HUES64 (cell line): ENCODE data around the gene FDCSP. TPM values are rescaled to one million over a fixed set of nuclear protein-coding genes. Genes with fewer than 3 reads are reported as not detected.

Experiments
- H3K27ac ChIP-seq: 2 replicates; pipeline ENCODE4 v1.7.0; 2013; ENCODE audit warnings: low read depth, low read length, inconsistent platforms
- H3K27me3 ChIP-seq: 2 replicates; pipeline ENCODE4 v1.6.1; 2013; ENCODE audit warnings: mild to moderate bottlenecking, low read length; ENCODE audit not compliant: insufficient read depth
- H3K36me3 ChIP-seq: 2 replicates; pipeline ENCODE4 v1.6.1; 2013; ENCODE audit warnings: mild to moderate bottlenecking, low read length; ENCODE audit not compliant: insufficient read depth
- H3K4me1 ChIP-seq: 2 replicates; pipeline ENCODE4 v1.6.1; 2013; ENCODE audit warnings: mild to moderate bottlenecking, low read length, moderate library complexity; ENCODE audit not compliant: insufficient read depth
- H3K4me3 ChIP-seq: 2 replicates; pipeline ENCODE4 v1.5.1; 2013; ENCODE audit warnings: mild to moderate bottlenecking, low read length, moderate library complexity
- H3K9ac ChIP-seq: 2 replicates; pipeline ENCODE4 v1.6.1; 2013; ENCODE audit warnings: mild to moderate bottlenecking, low read depth, low read length
- H3K9me3 ChIP-seq: 2 replicates; pipeline ENCODE4 v1.6.1; 2013; ENCODE audit warnings: low read depth, low read length; ENCODE audit not compliant: insufficient read depth
- WGBS: fragments of 150-250, 120-280 bp; methylation state at CpG from one replicate; pipeline ENCODE4 v1.1.7; 2013; ENCODE audit warnings: missing lambda C conversion rate; 5-methylcytosine and 5-hydroxymethylcytosine counted together
- polyA plus RNA-seq, 2 experiments: library from polyadenylated mRNA; stranded (reverse); fragments of 50-300 nt; gene quantifications; one replicate each; pipeline ENCODE4 v1.2.3, GENCODE V29; 2013

Gene FDCSP
- not detected for polyA plus RNA-seq (2013, experiment 1 of 2)
- not detected for polyA plus RNA-seq (2013, experiment 2 of 2)

GRCh38 chr4:70225824-70226223, at the start of gene FDCSP:
FDCSP (plus strand) TSS chr4:70226124; CDS start chr4:70231195, 5,071 bp downstream.
- H3K9me3 ChIP-seq = no peaks in the 10 kb centered on the region
- WGBS = no CpG with 5 or more reads among the region's 2 CpGs
- no peaks in the 10 kb centered on the region for H3K4me1 ChIP-seq
- no peak within 1 kb of the TSS for H3K4me3 ChIP-seq
- no peaks in the 10 kb centered on the region for H3K27me3 ChIP-seq
- H3K36me3 ChIP-seq = no peaks in the 10 kb centered on the region
- no peak within 1 kb of the TSS for H3K27ac ChIP-seq
- H3K9ac ChIP-seq = no peak within 1 kb of the TSS

DNA sequence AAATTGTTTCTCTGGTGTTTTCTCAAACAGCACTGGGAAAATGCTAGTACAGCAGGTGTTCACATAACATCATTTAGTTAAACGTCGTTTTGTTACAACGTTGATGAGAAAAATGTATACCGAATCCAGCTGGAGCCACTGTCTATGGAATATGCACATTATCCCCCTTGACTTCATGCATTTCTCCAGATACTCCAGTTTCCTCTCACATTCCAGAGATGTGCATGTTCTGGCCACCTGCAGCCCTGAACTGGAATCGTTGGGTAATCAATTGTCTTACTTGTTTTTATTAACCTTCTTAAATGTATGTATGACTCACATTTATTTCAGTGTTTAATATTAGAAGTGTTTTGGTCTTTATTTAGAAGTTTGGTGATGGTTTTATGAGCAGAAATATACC, 48.8 kb upstream of the FDCSP start:
- H3K27me3 ChIP-seq = no peaks in the 10 kb centered on the region
- H3K36me3 ChIP-seq = no peaks in the 10 kb centered on the region
- no peaks in the 10 kb centered on the region for H3K4me1 ChIP-seq
- H3K27ac ChIP-seq = no peak overlapping the region
- H3K9ac ChIP-seq = no peak overlapping the region
- no peak overlapping the region for H3K4me3 ChIP-seq
- no peaks in the 10 kb centered on the region for H3K9me3 ChIP-seq
- WGBS = 93% methylated on average over 4 of the region's 5 CpGs

- no peaks in the 10 kb centered on the region for H3K36me3 ChIP-seq
- 59% methylated on average over 4 of the region's 5 CpGs for WGBS
- H3K27me3 ChIP-seq = no peaks in the 10 kb centered on the region
- no peaks in the 10 kb centered on the region for H3K4me1 ChIP-seq
- H3K9ac ChIP-seq = no peak overlapping the region; the same call in 1 of the 2 replicates
- H3K27ac ChIP-seq = no peak overlapping the region
- no peak overlapping the region for H3K4me3 ChIP-seq
- H3K9me3 ChIP-seq = no peaks in the 10 kb centered on the region
These were observed 47.8 kb upstream of the FDCSP start for GRCh38 chr4:70178075-70178660.

GRCh38 chr4:70179811-70180210, 46.1 kb upstream of the FDCSP start:
- Histone ChIP-seq H3K9me3 (no peaks in the 10 kb centered on the region), H3K27me3 (no peaks in the 10 kb centered on the region), H3K9ac (no peak overlapping the region), H3K4me1 (no peaks in the 10 kb centered on the region), H3K36me3 (no peaks in the 10 kb centered on the region), H3K27ac (no peak overlapping the region), H3K4me3 (no peak overlapping the region)
- 93% methylated on average over 1 of the region's 2 CpGs for WGBS

- no CpG with 5 or more reads among the region's 1 CpG for WGBS
- H3K27ac ChIP-seq = no peak overlapping the region
- H3K9ac ChIP-seq = no peak overlapping the region
- H3K9me3 ChIP-seq = no peaks in the 10 kb centered on the region
- H3K36me3 ChIP-seq = no peaks in the 10 kb centered on the region
- no peaks in the 10 kb centered on the region for H3K27me3 ChIP-seq
- no peaks in the 10 kb centered on the region for H3K4me1 ChIP-seq
- H3K4me3 ChIP-seq = no peak overlapping the region
These were observed 44.1 kb upstream of the FDCSP start for GRCh38 chr4:70181864-70182263.

GRCh38 chr4:70182517-70183167, 43.3 kb upstream of the FDCSP start:
- Histone ChIP-seq H3K27me3 (no peaks in the 10 kb centered on the region), H3K9ac (no peak overlapping the region), H3K27ac (no peak overlapping the region), H3K36me3 (no peaks in the 10 kb centered on the region), H3K9me3 (no peaks in the 10 kb centered on the region), H3K4me3 (no peak overlapping the region), H3K4me1 (no peaks in the 10 kb centered on the region)
- WGBS = 80% methylated on average over 2 of the region's 2 CpGs

DNA sequence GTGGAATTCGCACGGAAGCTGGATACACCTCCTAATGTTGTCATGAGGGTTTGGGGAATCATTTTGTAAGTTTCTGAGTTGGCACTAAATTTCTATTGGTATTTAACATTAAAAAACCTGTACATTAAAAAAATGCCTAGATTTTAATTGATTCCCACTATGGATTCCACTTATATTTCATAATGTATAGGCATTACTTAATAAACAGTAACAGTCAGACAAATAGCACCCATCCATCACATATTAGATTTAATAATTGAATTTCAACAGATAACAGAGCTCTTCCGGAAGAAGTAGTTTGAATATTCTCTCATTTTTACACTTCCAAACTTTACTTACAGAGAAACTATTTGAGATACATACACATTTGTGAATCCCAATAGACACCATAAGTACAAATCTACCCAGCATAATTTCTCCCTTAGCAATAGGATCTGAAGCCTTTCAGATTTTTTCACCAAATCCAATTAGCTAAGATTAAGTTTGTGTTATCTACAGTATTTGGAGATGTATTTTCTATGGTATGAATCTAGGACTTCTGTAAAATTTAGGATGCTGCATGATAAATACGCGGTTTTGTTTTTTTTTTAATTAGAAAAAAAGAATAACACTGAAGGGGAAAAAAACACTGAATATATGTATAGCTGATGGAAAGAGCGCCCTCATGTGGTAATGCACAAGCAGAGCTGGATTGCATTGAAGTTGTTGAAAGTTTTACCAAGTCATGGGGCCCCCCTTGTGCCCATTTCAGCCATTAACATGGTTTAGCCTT, 42.6 kb upstream of the FDCSP start:
- H3K36me3 ChIP-seq = no peaks in the 10 kb centered on the region
- H3K4me3 ChIP-seq = no peak overlapping the region
- H3K4me1 ChIP-seq = no peaks in the 10 kb centered on the region
- H3K27ac ChIP-seq = no peak overlapping the region
- no peaks in the 10 kb centered on the region for H3K9me3 ChIP-seq
- no peak overlapping the region for H3K9ac ChIP-seq
- no peaks in the 10 kb centered on the region for H3K27me3 ChIP-seq
- WGBS = 50% methylated on average over 6 of the region's 6 CpGs

- H3K27me3 ChIP-seq = no peaks in the 10 kb centered on the region
- H3K4me1 ChIP-seq = no peaks in the 10 kb centered on the region
- no peak overlapping the region for H3K4me3 ChIP-seq
- no peak overlapping the region for H3K9ac ChIP-seq
- no CpG with 5 or more reads among the region's 1 CpG for WGBS
- H3K36me3 ChIP-seq = no peaks in the 10 kb centered on the region
- no peaks in the 10 kb centered on the region for H3K9me3 ChIP-seq
- H3K27ac ChIP-seq = no peak overlapping the region
These were observed 42.0 kb upstream of the FDCSP start for GRCh38 chr4:70183940-70184246.

GRCh38 chr4:70187216-70187615, 38.7 kb upstream of the FDCSP start:
- H3K9me3 ChIP-seq = no peaks in the 10 kb centered on the region
- no peaks in the 10 kb centered on the region for H3K27me3 ChIP-seq

GRCh38 chr4:70190579-70190978, 35.3 kb upstream of the FDCSP start:
- no peaks in the 10 kb centered on the region for H3K4me1 ChIP-seq
- H3K27me3 ChIP-seq = no peaks in the 10 kb centered on the region
- no peak overlapping the region for H3K4me3 ChIP-seq
- no peaks in the 10 kb centered on the region for H3K9me3 ChIP-seq
- no peak overlapping the region for H3K9ac ChIP-seq
- no peaks in the 10 kb centered on the region for H3K36me3 ChIP-seq
- H3K27ac ChIP-seq = no peak overlapping the region
- no CpG with 5 or more reads among the region's 1 CpG for WGBS

More at GRCh38 chr4:70187216-70187615, 38.7 kb upstream of the FDCSP start:
- Histone ChIP-seq H3K9ac (no peak overlapping the region), H3K4me1 (no peaks in the 10 kb centered on the region), H3K27ac (no peak overlapping the region), H3K36me3 (no peaks in the 10 kb centered on the region), H3K4me3 (no peak overlapping the region)
- no CpG with 5 or more reads among the region's 1 CpG for WGBS

DNA sequence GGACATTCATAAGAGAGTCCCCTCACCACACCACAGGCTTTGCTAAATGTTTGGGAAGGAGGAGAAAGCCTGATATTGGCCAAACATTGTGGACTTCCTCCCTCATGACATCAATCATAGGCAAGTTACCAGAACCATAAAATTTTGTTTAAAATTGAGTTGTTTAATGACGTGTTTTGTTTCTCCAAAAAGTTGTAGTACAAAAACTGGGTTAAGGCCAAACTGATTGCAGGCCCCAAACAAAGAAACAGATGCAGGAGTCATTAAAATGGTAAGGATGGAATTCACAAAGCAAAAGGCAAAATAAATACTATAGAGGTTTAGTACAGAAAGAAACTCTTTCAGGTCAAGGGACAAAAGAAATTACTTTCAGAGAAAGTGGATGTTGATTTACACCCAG, 34.3 kb upstream of the FDCSP start:
- no peaks in the 10 kb centered on the region for H3K9me3 ChIP-seq
- no peak overlapping the region for H3K4me3 ChIP-seq
- H3K27ac ChIP-seq = no peak overlapping the region
- no peaks in the 10 kb centered on the region for H3K36me3 ChIP-seq
- H3K27me3 ChIP-seq = no peaks in the 10 kb centered on the region
- no peak overlapping the region for H3K9ac ChIP-seq
- WGBS = 83% methylated on average over 1 of the region's 1 CpG
- H3K4me1 ChIP-seq = no peaks in the 10 kb centered on the region
